Activated naive CD8-positive, alpha-beta T cell (primary cell): ENCODE data around the gene CCDC33.

Experiments
- H3K27ac Mint-ChIP-seq: one replicate; pipeline ENCODE4 v1.8.0; 2021; ENCODE audit warnings: mixed read lengths
- H3K27me3 Mint-ChIP-seq: one replicate; pipeline ENCODE4 v1.8.0; 2021; ENCODE audit warnings: mixed read lengths
- H3K36me3 Mint-ChIP-seq: one replicate; pipeline ENCODE4 v1.8.0; 2021; ENCODE audit warnings: mixed read lengths
- H3K4me1 Mint-ChIP-seq: one replicate; pipeline ENCODE4 v1.8.0; 2021; ENCODE audit warnings: low read depth, mixed read lengths
- H3K4me3 Mint-ChIP-seq: one replicate; pipeline ENCODE4 v1.8.0; 2021; ENCODE audit warnings: mild to moderate bottlenecking, mixed read lengths
- H3K9me3 Mint-ChIP-seq: one replicate; pipeline ENCODE4 v1.8.0; 2021; ENCODE audit warnings: low read depth, mixed read lengths

Gene CCDC33

GRCh38 chr15:74377831-74378766 is 142.0 kb downstream of the CCDC33 start:
- peak overlapping the region; percentile 64 for H3K27ac Mint-ChIP-seq
- no peaks in the 10 kb centered on the region for H3K9me3 Mint-ChIP-seq
- H3K36me3 Mint-ChIP-seq, result no peaks in the 10 kb centered on the region
- H3K4me1 Mint-ChIP-seq, result peaks cover 62% of the 10 kb centered on the region
- no peaks in the 10 kb centered on the region for H3K27me3 Mint-ChIP-seq
- peak overlapping the region; percentile 20 for H3K4me3 Mint-ChIP-seq

- peak overlapping the region; percentile 82 for H3K27ac Mint-ChIP-seq
- no peaks in the 10 kb centered on the region for H3K27me3 Mint-ChIP-seq
- peak overlapping the region; percentile 20 for H3K4me3 Mint-ChIP-seq
Observed at GRCh38 chr15:74378848-74379247, 142.7 kb downstream of the CCDC33 start.

GRCh38 chr15:74380361-74381189 is 144.4 kb downstream of the CCDC33 start:
- H3K27ac Mint-ChIP-seq, result peak overlapping the region; percentile 77
- no peaks in the 10 kb centered on the region for H3K9me3 Mint-ChIP-seq
- no peaks in the 10 kb centered on the region for H3K27me3 Mint-ChIP-seq
- H3K4me1 Mint-ChIP-seq, result peaks cover 74% of the 10 kb centered on the region
- no peak overlapping the region for H3K4me3 Mint-ChIP-seq
- H3K36me3 Mint-ChIP-seq, result no peaks in the 10 kb centered on the region

More at GRCh38 chr15:74378848-74379247, 142.7 kb downstream of the CCDC33 start:
- H3K36me3 Mint-ChIP-seq, result no peaks in the 10 kb centered on the region
- H3K9me3 Mint-ChIP-seq, result no peaks in the 10 kb centered on the region
- H3K4me1 Mint-ChIP-seq, result peaks cover 67% of the 10 kb centered on the region

GRCh38 chr15:74381190-74381453 is 145.0 kb downstream of the CCDC33 start:
- Mint-ChIP-seq H3K27me3 (no peaks in the 10 kb centered on the region), H3K9me3 (no peaks in the 10 kb centered on the region), H3K4me3 (no peak overlapping the region), H3K36me3 (no peaks in the 10 kb centered on the region), H3K4me1 (peaks cover 78% of the 10 kb centered on the region), H3K27ac (peak overlapping the region; percentile 77)

GRCh38 chr15:74381481-74381880 is 145.4 kb downstream of the CCDC33 start:
- no peaks in the 10 kb centered on the region for H3K36me3 Mint-ChIP-seq
- H3K9me3 Mint-ChIP-seq, result no peaks in the 10 kb centered on the region
- H3K4me1 Mint-ChIP-seq, result peaks cover 79% of the 10 kb centered on the region
- H3K27me3 Mint-ChIP-seq, result no peaks in the 10 kb centered on the region
- H3K27ac Mint-ChIP-seq, result peak overlapping the region; percentile 77
- no peak overlapping the region for H3K4me3 Mint-ChIP-seq

GRCh38 chr15:74382004-74382816 is 146.1 kb downstream of the CCDC33 start:
- H3K27ac Mint-ChIP-seq, result peak overlapping the region; percentile 97
- H3K4me1 Mint-ChIP-seq, result peaks cover 76% of the 10 kb centered on the region
- H3K36me3 Mint-ChIP-seq, result no peaks in the 10 kb centered on the region
- no peaks in the 10 kb centered on the region for H3K27me3 Mint-ChIP-seq
- no peaks in the 10 kb centered on the region for H3K9me3 Mint-ChIP-seq
- H3K4me3 Mint-ChIP-seq, result peak overlapping the region; percentile 30

GRCh38 chr15:74383286-74383685 is 147.2 kb downstream of the CCDC33 start:
- Mint-ChIP-seq H3K4me3 (peak overlapping the region; percentile 47), H3K4me1 (peaks cover 71% of the 10 kb centered on the region), H3K27ac (peak overlapping the region; percentile 97), H3K36me3 (no peaks in the 10 kb centered on the region), H3K27me3 (no peaks in the 10 kb centered on the region), H3K9me3 (no peaks in the 10 kb centered on the region)

GRCh38 chr15:74383695-74384565 is 147.8 kb downstream of the CCDC33 start:
- Mint-ChIP-seq H3K4me3 (peak overlapping the region; percentile 47), H3K9me3 (no peaks in the 10 kb centered on the region), H3K36me3 (no peaks in the 10 kb centered on the region), H3K27me3 (no peaks in the 10 kb centered on the region), H3K27ac (peak overlapping the region; percentile 97), H3K4me1 (peaks cover 65% of the 10 kb centered on the region)

GRCh38 chr15:74384566-74384880 is 148.4 kb downstream of the CCDC33 start:
- peak overlapping the region; percentile 97 for H3K27ac Mint-ChIP-seq
- H3K4me1 Mint-ChIP-seq, result peaks cover 61% of the 10 kb centered on the region
- H3K9me3 Mint-ChIP-seq, result no peaks in the 10 kb centered on the region
- H3K36me3 Mint-ChIP-seq, result no peaks in the 10 kb centered on the region
- H3K4me3 Mint-ChIP-seq, result peak overlapping the region; percentile 47
- no peaks in the 10 kb centered on the region for H3K27me3 Mint-ChIP-seq

- Mint-ChIP-seq H3K36me3 (no peaks in the 10 kb centered on the region), H3K4me3 (peak overlapping the region; percentile 47), H3K4me1 (peaks cover 62% of the 10 kb centered on the region)
Observed at GRCh38 chr15:74384881-74385643, 148.9 kb downstream of the CCDC33 start.

GRCh38 chr15:74385733-74386132 is 149.6 kb downstream of the CCDC33 start:
- H3K4me3 Mint-ChIP-seq, result no peak overlapping the region
- peak overlapping the region; percentile 97 for H3K27ac Mint-ChIP-seq
- H3K4me1 Mint-ChIP-seq, result peaks cover 64% of the 10 kb centered on the region
- H3K36me3 Mint-ChIP-seq, result no peaks in the 10 kb centered on the region
- no peaks in the 10 kb centered on the region for H3K27me3 Mint-ChIP-seq
- H3K9me3 Mint-ChIP-seq, result no peaks in the 10 kb centered on the region

More at GRCh38 chr15:74384881-74385643, 148.9 kb downstream of the CCDC33 start:
- Mint-ChIP-seq H3K27me3 (no peaks in the 10 kb centered on the region), H3K9me3 (no peaks in the 10 kb centered on the region), H3K27ac (peak overlapping the region; percentile 97)
